H9 (cell line): ENCODE results near the gene TIGD3. TPM values are rescaled to one million over a fixed set of nuclear protein-coding genes. Genes with fewer than 3 reads are reported as not detected.

Experiments
- DNase-seq: peaks from one replicate; pipeline ENCODE4 v3.0.0-alpha.2; 2017
- H2AFZ ChIP-seq: one replicate; pipeline ENCODE4 v1.6.1; 2013; ENCODE audit warnings: mild to moderate bottlenecking, low read length, control low read depth, moderate library complexity
- H2AK5ac ChIP-seq: 2 replicates; pipeline ENCODE4 v1.6.1; 2013; ENCODE audit warnings: low read length, control low read depth, mixed read lengths; ENCODE audit not compliant: insufficient read length
- H2BK120ac ChIP-seq: one replicate; pipeline ENCODE4 v1.6.1; 2013; ENCODE audit warnings: low read depth, mild to moderate bottlenecking, low read length, control low read depth, inconsistent platforms; ENCODE audit not compliant: poor library complexity, severe bottlenecking
- H2BK12ac ChIP-seq: 2 replicates; pipeline ENCODE4 v1.6.1; 2013; ENCODE audit warnings: low read length, control low read depth, mixed read lengths, low read depth; ENCODE audit not compliant: insufficient read length
- H2BK15ac ChIP-seq: 2 replicates; pipeline ENCODE4 v1.6.1; 2013; ENCODE audit warnings: low read depth, low read length, control low read depth
- H2BK20ac ChIP-seq: one replicate; pipeline ENCODE4 v1.6.1; 2013; ENCODE audit warnings: low read depth, mild to moderate bottlenecking, low read length, control low read depth, inconsistent platforms; ENCODE audit not compliant: poor library complexity, severe bottlenecking
- H2BK5ac ChIP-seq: 2 replicates; pipeline ENCODE4 v1.6.1; 2013; ENCODE audit warnings: low read length, control low read depth, mixed read lengths; ENCODE audit not compliant: insufficient read length
- H3K14ac ChIP-seq: 2 replicates; pipeline ENCODE4 v1.6.1; 2013; ENCODE audit warnings: low read length, control low read depth; ENCODE audit not compliant: insufficient read depth
- H3K18ac ChIP-seq: 2 replicates; pipeline ENCODE4 v1.6.1; 2013; ENCODE audit warnings: low read depth, mild to moderate bottlenecking, mixed read lengths, low read length, control low read depth; ENCODE audit not compliant: insufficient read length
- H3K23ac ChIP-seq: 2 replicates; pipeline ENCODE4 v1.6.1; 2013; ENCODE audit warnings: low read length, control low read depth, mixed read lengths, low read depth; ENCODE audit not compliant: insufficient read length
- H3K23me2 ChIP-seq: 2 replicates; pipeline ENCODE4 v1.6.1; 2013; ENCODE audit warnings: low read depth, mild to moderate bottlenecking, mixed read lengths, low read length, control low read depth; ENCODE audit not compliant: insufficient read length, poor library complexity, severe bottlenecking
- H3K27ac ChIP-seq: 2 replicates; pipeline ENCODE4 v1.5.1; 2013; ENCODE audit warnings: low read length, control low read depth, mixed read lengths, low read depth; ENCODE audit not compliant: insufficient read length
- H3K27me3 ChIP-seq: 2 replicates; pipeline ENCODE4 v1.6.1; 2013; ENCODE audit warnings: low read length, control low read depth, inconsistent platforms; ENCODE audit not compliant: insufficient read depth
- H3K4ac ChIP-seq: 2 replicates; pipeline ENCODE4 v1.6.1; 2013; ENCODE audit warnings: low read depth, mild to moderate bottlenecking, control low read depth, inconsistent platforms, low read length, moderate library complexity
- H3K4me1 ChIP-seq: 2 replicates; pipeline ENCODE4 v1.6.1; 2013; ENCODE audit warnings: low read length, control low read depth, inconsistent platforms; ENCODE audit not compliant: insufficient read depth
- H3K4me2 ChIP-seq: 2 replicates; pipeline ENCODE4 v1.6.1; 2013; ENCODE audit warnings: low read length, control low read depth, mixed read lengths; ENCODE audit not compliant: insufficient read length, insufficient read depth
- H3K56ac ChIP-seq: 2 replicates; pipeline ENCODE4 v1.6.1; 2013; ENCODE audit warnings: low read depth, mild to moderate bottlenecking, mixed read lengths, low read length, control low read depth; ENCODE audit not compliant: insufficient read length
- H3K79me1 ChIP-seq: 2 replicates; pipeline ENCODE4 v1.6.1; 2013; ENCODE audit warnings: low read depth, mild to moderate bottlenecking, moderate library complexity, low read length, control low read depth, inconsistent platforms; ENCODE audit not compliant: insufficient read depth, poor library complexity, severe bottlenecking
- H3K79me2 ChIP-seq: 2 replicates; pipeline ENCODE4 v1.6.1; 2013; ENCODE audit warnings: low read length, control low read depth, inconsistent platforms; ENCODE audit not compliant: insufficient read depth
- H3K9ac ChIP-seq: 2 replicates; pipeline ENCODE4 v1.6.1; 2013; ENCODE audit warnings: low read length, control low read depth, mixed read lengths; ENCODE audit not compliant: insufficient read length; ENCODE audit errors: extremely low read depth
- H3K9me3 ChIP-seq: one replicate; pipeline ENCODE4 v1.6.1; 2013; ENCODE audit warnings: low read depth, low read length, inconsistent platforms; ENCODE audit not compliant: control insufficient read depth
- H3T11ph ChIP-seq: one replicate; pipeline ENCODE4 v1.6.1; 2013; ENCODE audit warnings: mild to moderate bottlenecking, low read length, control low read depth, inconsistent platforms
- H4K20me1 ChIP-seq: one replicate; pipeline ENCODE4 v1.6.1; 2013; ENCODE audit not compliant: control insufficient read depth, insufficient read length, insufficient read depth
- H4K5ac ChIP-seq: 2 replicates; pipeline ENCODE4 v1.6.1; 2013; ENCODE audit warnings: low read depth, mild to moderate bottlenecking, mixed read lengths, low read length, control low read depth; ENCODE audit not compliant: insufficient read length
- H4K8ac ChIP-seq: replicated peaks from 2 replicates; pipeline ENCODE4 v1.6.1; 2013; ENCODE audit warnings: low read length, control low read depth, mixed read lengths, low read depth; ENCODE audit not compliant: insufficient read length
- H4K91ac ChIP-seq: 2 replicates; pipeline ENCODE4 v1.6.1; 2013; ENCODE audit warnings: low read depth, mild to moderate bottlenecking, moderate library complexity, mixed read lengths, low read length, control low read depth; ENCODE audit not compliant: insufficient read length
- H3K27ac Mint-ChIP-seq, 3 experiments: 2 replicates in 2 of 3; 3 replicates in 1 of 3; pipeline ENCODE4 v1.8.0; 2020 to 2021; ENCODE audit warnings: mixed read lengths in 3 of 3, mild to moderate bottlenecking in 1 of 3, moderate library complexity in 1 of 3
- H3K27me3 Mint-ChIP-seq: 2 replicates; pipeline ENCODE4 v1.8.0; 2021; ENCODE audit warnings: low read depth, mild to moderate bottlenecking, moderate library complexity, mixed read lengths
- H3K36me3 Mint-ChIP-seq, 3 experiments: 2 replicates in 2 of 3; 3 replicates in 1 of 3; pipeline ENCODE4 v1.8.0; 2020 to 2021; ENCODE audit warnings: low read depth in 3 of 3, mixed read lengths in 3 of 3; ENCODE audit not compliant: insufficient read depth in 1 of 3
- H3K4me1 Mint-ChIP-seq, 2 experiments: 2 replicates each; pipeline ENCODE4 v1.8.0; 2020; ENCODE audit warnings: mixed read lengths in 2 of 2
- H3K4me3 Mint-ChIP-seq, 2 experiments: 2 replicates in 1 of 2; 3 replicates in 1 of 2; pipeline ENCODE4 v1.8.0; 2020 to 2021; ENCODE audit warnings: mild to moderate bottlenecking in 2 of 2, mixed read lengths in 2 of 2, moderate library complexity in 1 of 2
- H3K9me3 Mint-ChIP-seq, 2 experiments: 2 replicates in 1 of 2; 3 replicates in 1 of 2; pipeline ENCODE4 v1.8.0; 2020; ENCODE audit warnings: mild to moderate bottlenecking in 2 of 2, mixed read lengths in 2 of 2, moderate library complexity in 1 of 2
- CTCF ChIP-seq: fragments of 200-600 bp; sonication (generic); conservative IDR thresholded peaks from 3 replicates; pipeline ENCODE4 v1.8.0; 2021; ENCODE audit warnings: antibody characterized with exemption, mild to moderate bottlenecking
- WGBS: extraction: QIAGEN DNeasy Blood & Tissue Kit; methylation state at CpG from one replicate; pipeline ENCODE4 v1.1.7; 2013; ENCODE audit warnings: missing lambda C conversion rate, low lambda C conversion rate, mixed read lengths; ENCODE audit not compliant: insufficient read length; ENCODE audit errors: extremely low coverage; 5-methylcytosine and 5-hydroxymethylcytosine counted together
- total RNA-seq: library from RNA; stranded (reverse); gene quantifications from 2 replicates; pipeline ENCODE4 v1.2.1, GENCODE V29; 2021

Gene TIGD3
- total RNA-seq, 1 experiment from 2014 or later = 0.66 TPM

- Mint-ChIP-seq H3K27ac (no peak overlapping the region; a peak in 1 of 7 replicates), H3K4me3 (peak overlapping the region; percentile 77 to 88), H3K36me3 (peaks cover 4 to 6% (median 6%) of the 10 kb centered on the region in 3 experiments; a peak in 6 of 7 replicates), H3K4me1 (peaks cover 27 to 42% of the 10 kb centered on the region in 2 experiments), H3K9me3 (no peaks in the 10 kb centered on the region), H3K27me3 (peaks cover 33% of the 10 kb centered on the region)
- no peak overlapping the region for H4K5ac ChIP-seq
- no CpG with 5 or more reads among the region's 8 CpGs for WGBS
- H4K8ac ChIP-seq = no peak overlapping the region
- no peak overlapping the region for H3K18ac ChIP-seq
- peaks cover 2% of the 10 kb centered on the region for H3K79me1 ChIP-seq
- no peak overlapping the region for H2BK120ac ChIP-seq
- peak; percentile 5; the same call in 1 of the 3 replicates for TF ChIP-seq CTCF
- H3K9me3 ChIP-seq = no peaks in the 10 kb centered on the region
- no peaks in the 10 kb centered on the region; the same call in 1 of the 2 replicates for H3K27me3 ChIP-seq
- H3K56ac ChIP-seq = no peak overlapping the region
- H3T11ph ChIP-seq = no peak overlapping the region
- no peak overlapping the region for H3K9ac ChIP-seq
- no peaks in the 10 kb centered on the region for H3K79me2 ChIP-seq
- no peak overlapping the region for H2BK15ac ChIP-seq
- no peak overlapping the region for H2BK12ac ChIP-seq
- peak overlapping the region; percentile 45 for H3K4me2 ChIP-seq
- peaks cover 5% of the 10 kb centered on the region; the same call in 1 of the 2 replicates for H3K4me1 ChIP-seq
- no peak overlapping the region for H2BK5ac ChIP-seq
- peaks cover 17% of the 10 kb centered on the region for H3K23me2 ChIP-seq
- H4K20me1 ChIP-seq = no peaks in the 10 kb centered on the region
- no peak overlapping the region for H2AK5ac ChIP-seq
- no peak overlapping the region for H3K4ac ChIP-seq
- H3K23ac ChIP-seq = no peak overlapping the region
- no peak for DNase-seq
- H2BK20ac ChIP-seq = no peak overlapping the region
- H4K91ac ChIP-seq = no peak overlapping the region
- H3K27ac ChIP-seq = no peak overlapping the region
- no peak overlapping the region for H2AFZ ChIP-seq
- H3K14ac ChIP-seq = no peak overlapping the region
These were observed 38.7 kb upstream of the TIGD3 start for GRCh38 chr11:65315866-65316226.
